Measurements from ENCODE around the gene FLNB. TPM values are rescaled to one million over a fixed set of nuclear protein-coding genes. Genes with fewer than 3 reads are reported as not detected.

The FLNB gene
- total and polyA plus RNA-seq, 2 of the 8 experiments (the other 6 are each of a cell fraction or from before 2014, with no cell fraction given): 72.3 to 118 TPM

DNA sequence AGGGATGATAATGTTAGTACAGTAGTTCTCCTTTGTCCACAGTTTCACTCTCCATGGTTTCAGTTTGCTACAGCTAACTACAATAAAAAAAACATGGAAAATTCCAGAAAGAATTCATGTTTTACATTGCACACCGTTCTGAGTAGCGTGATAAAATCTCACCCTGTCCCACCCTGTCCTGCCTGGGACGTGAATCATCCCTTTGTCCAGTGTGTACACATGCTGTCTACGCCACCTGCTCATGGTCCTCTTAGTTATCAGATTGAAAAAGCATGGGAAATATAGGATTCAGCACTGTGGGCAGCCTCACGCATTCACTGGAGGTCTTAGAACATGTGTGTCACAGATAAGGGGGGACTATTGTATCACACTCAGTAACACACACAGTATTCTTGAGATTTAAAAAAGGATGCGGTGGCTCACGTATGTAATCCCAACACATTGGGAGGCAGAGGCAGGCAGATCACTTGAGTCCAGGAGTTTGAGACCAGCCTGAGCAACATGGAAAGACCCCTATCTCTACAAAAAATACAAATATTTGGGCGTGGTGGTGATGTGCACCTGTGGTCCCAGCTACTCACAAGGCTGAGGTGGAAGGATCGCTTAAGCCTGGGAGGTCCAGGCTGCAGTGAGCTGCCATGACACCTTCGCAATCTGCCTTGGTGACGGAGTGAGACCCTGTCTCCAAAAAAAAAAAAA is 8.7 kb upstream of the FLNB start (continued):
- TF ChIP-seq ASH2L (IDR thresholded peaks at IDR 0.05; ENCODE audit: low read length): no peak
- no peak for TF ChIP-seq RFX5 (IDR thresholded peaks at IDR 0.05; ENCODE audit: borderline replicate concordance, low read depth, low read length)
- TF ChIP-seq EZH2 (IDR thresholded peaks at IDR 0.05; ENCODE audit: low read depth, low read length, severe bottlenecking): no peak
- TF ChIP-seq FOSL1 (IDR thresholded peaks at IDR 0.05; ENCODE audit: insufficient read depth, low read depth, low read length): no peak
